ENCODE data around the gene SYT11.
"Not testable (repeated sequence)": the region's sequence is repeated elsewhere in the genome, so short reads cannot be mapped to it uniquely, and the experiment has no call there.

SYT11 gene

DNA sequence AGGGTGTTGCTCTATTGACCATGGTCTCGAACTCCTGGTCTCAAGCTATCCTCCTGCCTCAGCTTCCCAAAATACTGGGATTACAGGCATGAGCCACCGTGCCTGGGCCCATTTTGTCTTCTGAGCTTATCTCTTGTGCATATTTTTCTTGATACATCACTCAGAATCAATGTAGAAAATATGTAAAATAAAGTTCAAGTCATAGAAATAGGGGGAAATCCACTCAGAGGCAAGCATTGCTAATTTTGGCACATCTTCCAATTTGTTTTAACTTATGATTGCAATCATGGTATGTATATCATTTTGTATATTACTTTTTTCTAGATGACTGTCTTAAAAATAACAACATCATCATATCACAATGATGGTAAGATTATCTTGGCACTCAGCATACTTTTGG, 30.2 kb downstream of the SYT11 start:
- DNase-seq (ENCODE audit: low read depth), result no peak
- TF ChIP-seq, protein P1, sequence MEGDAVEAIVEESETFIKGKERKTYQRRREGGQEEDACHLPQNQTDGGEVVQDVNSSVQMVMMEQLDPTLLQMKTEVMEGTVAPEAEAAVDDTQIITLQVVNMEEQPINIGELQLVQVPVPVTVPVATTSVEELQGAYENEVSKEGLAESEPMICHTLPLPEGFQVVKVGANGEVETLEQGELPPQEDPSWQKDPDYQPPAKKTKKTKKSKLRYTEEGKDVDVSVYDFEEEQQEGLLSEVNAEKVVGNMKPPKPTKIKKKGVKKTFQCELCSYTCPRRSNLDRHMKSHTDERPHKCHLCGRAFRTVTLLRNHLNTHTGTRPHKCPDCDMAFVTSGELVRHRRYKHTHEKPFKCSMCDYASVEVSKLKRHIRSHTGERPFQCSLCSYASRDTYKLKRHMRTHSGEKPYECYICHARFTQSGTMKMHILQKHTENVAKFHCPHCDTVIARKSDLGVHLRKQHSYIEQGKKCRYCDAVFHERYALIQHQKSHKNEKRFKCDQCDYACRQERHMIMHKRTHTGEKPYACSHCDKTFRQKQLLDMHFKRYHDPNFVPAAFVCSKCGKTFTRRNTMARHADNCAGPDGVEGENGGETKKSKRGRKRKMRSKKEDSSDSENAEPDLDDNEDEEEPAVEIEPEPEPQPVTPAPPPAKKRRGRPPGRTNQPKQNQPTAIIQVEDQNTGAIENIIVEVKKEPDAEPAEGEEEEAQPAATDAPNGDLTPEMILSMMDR (IDR thresholded peaks at IDR 0.05; ENCODE audit: insufficient read depth, low read depth, low read length, missing control alignments), result no peak
- no peak overlapping the region for H3K4me3 ChIP-seq (ENCODE audit: low read length)

- TF ChIP-seq, protein P1 (IDR thresholded peaks at IDR 0.05; ENCODE audit: insufficient read depth, low read depth, low read length, missing control alignments), result no peak
- DNase-seq (ENCODE audit: low read depth), result no peak
- H3K4me3 ChIP-seq (ENCODE audit: low read length), result no peak overlapping the region
Observed at GRCh38 chr1:155890251-155890650, 30.9 kb downstream of the SYT11 start.

DNA sequence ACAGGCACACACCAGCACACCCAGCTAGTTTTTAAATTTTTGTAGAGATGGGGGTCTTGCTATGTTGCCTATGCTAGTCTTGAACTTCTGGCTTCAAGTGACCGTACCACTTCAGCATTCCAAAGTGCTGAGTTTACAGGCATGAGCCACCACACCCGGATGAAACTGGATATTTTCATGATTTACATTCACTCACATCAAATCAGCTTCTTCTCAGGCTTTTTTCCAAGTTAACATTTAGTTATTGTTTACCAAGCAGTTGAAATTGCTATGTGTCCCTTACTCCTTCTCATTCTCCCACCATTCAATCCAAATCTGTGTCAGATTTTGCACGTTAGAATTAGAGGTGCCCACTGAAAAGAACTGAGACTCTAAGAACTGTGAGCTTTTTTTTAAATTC, 33.4 kb downstream of the SYT11 start:
- H3K4me3 ChIP-seq (ENCODE audit: low read length), result no peak overlapping the region
- peak; percentile 71 for DNase-seq (ENCODE audit: low read depth)
- TF ChIP-seq, protein P1 (IDR thresholded peaks at IDR 0.05; ENCODE audit: insufficient read depth, low read depth, low read length, missing control alignments), result no peak

- DNase-seq (ENCODE audit: low read depth), result peak; percentile 86
- TF ChIP-seq, protein P1 (IDR thresholded peaks at IDR 0.05; ENCODE audit: insufficient read depth, low read depth, low read length, missing control alignments), result no peak
- H3K4me3 ChIP-seq (ENCODE audit: low read length), result no peak overlapping the region
Observed at GRCh38 chr1:155893389-155894142, 34.2 kb downstream of the SYT11 start.

DNA sequence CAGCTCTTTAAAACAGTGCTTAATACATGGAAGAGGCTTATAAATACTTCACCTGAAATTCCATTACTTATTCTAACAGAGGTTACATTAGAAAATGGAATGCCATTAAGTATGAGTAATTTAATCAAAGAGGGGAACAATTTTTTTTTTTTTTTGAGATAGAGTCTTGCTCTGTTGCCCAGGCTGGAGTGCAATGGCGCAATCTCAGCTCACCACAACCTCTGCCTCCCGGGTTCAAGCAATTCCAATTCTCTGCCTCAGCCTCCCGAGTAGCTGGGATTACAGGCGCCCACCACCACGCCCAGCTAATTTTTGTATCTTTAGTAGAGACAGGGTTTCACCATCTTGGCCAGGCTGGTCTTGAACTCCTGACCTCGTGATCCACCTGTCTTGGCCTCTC, 36.2 kb downstream of the SYT11 start:
- DNase-seq (ENCODE audit: low read depth); H3K4me3 ChIP-seq (ENCODE audit: low read length): not testable (repeated sequence)

GRCh38 chr1:155896476-155896875, 37.1 kb downstream of the SYT11 start:
- H3K4me3 ChIP-seq (ENCODE audit: low read length), result not testable (repeated sequence)

GRCh38 chr1:155897746-155898145, 38.4 kb downstream of the SYT11 start:
- no peak for DNase-seq (ENCODE audit: low read depth)

More at GRCh38 chr1:155896476-155896875, 37.1 kb downstream of the SYT11 start:
- not testable (repeated sequence) for DNase-seq (ENCODE audit: low read depth)

GRCh38 chr1:155898888-155899287, 39.5 kb downstream of the SYT11 start:
- DNase-seq (ENCODE audit: low read depth), result no peak
- TF ChIP-seq, protein P1 (IDR thresholded peaks at IDR 0.05; ENCODE audit: insufficient read depth, low read depth, low read length, missing control alignments), result no peak
- H3K4me3 ChIP-seq (ENCODE audit: low read length), result no peak overlapping the region

More at GRCh38 chr1:155897746-155898145, 38.4 kb downstream of the SYT11 start:
- TF ChIP-seq, protein P1 (IDR thresholded peaks at IDR 0.05; ENCODE audit: insufficient read depth, low read depth, low read length, missing control alignments), result no peak
- H3K4me3 ChIP-seq (ENCODE audit: low read length), result no peak overlapping the region

Measured in epithelial cell of esophagus (primary cell).